ENCODE results near the gene SLC66A3. TPM values are rescaled to one million over a fixed set of nuclear protein-coding genes. Genes with fewer than 3 reads are reported as not detected.
A peak's percentile ranks its signal among the peaks of the same experiment; 100 is the strongest.

Gene SLC66A3
- total RNA-seq, 1 experiment from 2014 or later, result 13.3 TPM

DNA sequence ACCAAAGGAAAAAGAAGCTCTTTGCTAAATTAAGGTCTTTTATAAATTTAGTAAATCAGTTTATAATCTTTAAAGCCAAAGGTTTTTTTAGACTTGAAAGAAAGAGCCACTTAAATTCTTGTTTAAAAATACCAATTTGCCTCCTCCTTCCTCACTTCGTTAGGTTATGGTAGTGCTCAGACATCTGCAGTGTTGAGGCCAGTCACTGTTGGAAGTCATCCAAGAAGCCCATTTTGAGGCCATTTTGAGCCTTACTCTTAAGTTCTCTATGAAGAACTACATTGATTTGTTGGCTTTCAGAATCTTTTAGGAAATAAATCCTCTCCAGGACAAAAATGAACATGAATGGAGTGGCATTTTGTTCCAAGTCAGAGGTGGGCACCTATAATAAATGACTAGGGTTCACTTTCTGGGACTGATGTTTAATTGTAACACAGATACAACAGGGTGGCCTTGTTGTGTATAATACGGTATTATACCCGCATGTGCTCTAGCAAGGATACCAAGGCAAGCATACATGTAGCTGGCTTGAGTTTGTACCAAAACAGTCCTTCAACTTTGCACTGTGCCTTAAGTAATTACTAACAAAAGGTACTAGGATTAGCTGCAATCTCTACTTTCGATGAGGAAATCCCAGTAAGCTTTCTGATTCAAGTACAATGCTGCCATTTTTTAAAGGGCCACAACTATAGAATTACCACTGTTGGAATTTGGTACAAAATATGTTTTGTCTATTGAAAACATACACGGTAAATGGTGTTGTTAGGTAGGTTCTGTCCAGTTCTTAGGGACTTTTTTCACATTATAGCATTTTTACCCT lies 22.8 kb downstream of the SLC66A3 start:
- Histone ChIP-seq H3K79me2 (ENCODE audit: insufficient read depth, low read length) (no peaks in the 10 kb centered on the region), H2AK5ac (ENCODE audit: insufficient read length, low read length) (no peak overlapping the region), H4K91ac (ENCODE audit: insufficient read length, low read depth, low read length) (no peak overlapping the region), H3K27ac (ENCODE audit: insufficient read length, low read depth, low read length) (no peak overlapping the region), H2BK5ac (ENCODE audit: insufficient read length, low read length) (no peak overlapping the region), H3K9ac (ENCODE audit: extremely low read depth, insufficient read length, low read length) (no peak overlapping the region), H3K4me1 (ENCODE audit: insufficient read depth, low read length) (no peaks in the 10 kb centered on the region), H3K23ac (ENCODE audit: insufficient read length, low read depth, low read length) (no peak overlapping the region), H3K27me3 (ENCODE audit: insufficient read depth, low read length) (no peaks in the 10 kb centered on the region), H2AFZ (ENCODE audit: low read length) (no peak overlapping the region), H2BK15ac (ENCODE audit: low read depth, low read length) (no peak overlapping the region), H3K14ac (ENCODE audit: insufficient read depth, low read length) (no peak overlapping the region), H3K23me2 (ENCODE audit: insufficient read length, low read depth, low read length, poor library complexity, severe bottlenecking) (no peaks in the 10 kb centered on the region), H3K79me1 (ENCODE audit: insufficient read depth, low read depth, low read length, poor library complexity, severe bottlenecking) (no peaks in the 10 kb centered on the region), H4K5ac (ENCODE audit: insufficient read length, low read depth, low read length) (no peak overlapping the region), H3K18ac (ENCODE audit: insufficient read length, low read depth, low read length) (no peak overlapping the region), H2BK20ac (ENCODE audit: low read depth, low read length, poor library complexity, severe bottlenecking) (no peak overlapping the region), H2BK120ac (ENCODE audit: low read depth, low read length, poor library complexity, severe bottlenecking) (no peak overlapping the region), H3K56ac (ENCODE audit: insufficient read length, low read depth, low read length) (no peak overlapping the region), H3K4ac (ENCODE audit: low read depth, low read length) (no peak overlapping the region), H3T11ph (ENCODE audit: low read length) (no peak overlapping the region), H2BK12ac (ENCODE audit: insufficient read length, low read depth, low read length) (no peak overlapping the region), H3K4me2 (ENCODE audit: insufficient read depth, insufficient read length, low read length) (no peak overlapping the region), H4K8ac (replicated peaks; ENCODE audit: insufficient read length, low read depth, low read length) (no peak overlapping the region), H3K9me3 (ENCODE audit: control insufficient read depth, low read depth, low read length) (no peaks in the 10 kb centered on the region), H4K20me1 (ENCODE audit: control insufficient read depth, insufficient read depth, insufficient read length) (no peaks in the 10 kb centered on the region)
- H3K9me3 Mint-ChIP-seq, result no peaks in the 10 kb centered on the region
- H3K27me3 Mint-ChIP-seq (ENCODE audit: low read depth), result no peaks in the 10 kb centered on the region
- TF ChIP-seq, protein P1, sequence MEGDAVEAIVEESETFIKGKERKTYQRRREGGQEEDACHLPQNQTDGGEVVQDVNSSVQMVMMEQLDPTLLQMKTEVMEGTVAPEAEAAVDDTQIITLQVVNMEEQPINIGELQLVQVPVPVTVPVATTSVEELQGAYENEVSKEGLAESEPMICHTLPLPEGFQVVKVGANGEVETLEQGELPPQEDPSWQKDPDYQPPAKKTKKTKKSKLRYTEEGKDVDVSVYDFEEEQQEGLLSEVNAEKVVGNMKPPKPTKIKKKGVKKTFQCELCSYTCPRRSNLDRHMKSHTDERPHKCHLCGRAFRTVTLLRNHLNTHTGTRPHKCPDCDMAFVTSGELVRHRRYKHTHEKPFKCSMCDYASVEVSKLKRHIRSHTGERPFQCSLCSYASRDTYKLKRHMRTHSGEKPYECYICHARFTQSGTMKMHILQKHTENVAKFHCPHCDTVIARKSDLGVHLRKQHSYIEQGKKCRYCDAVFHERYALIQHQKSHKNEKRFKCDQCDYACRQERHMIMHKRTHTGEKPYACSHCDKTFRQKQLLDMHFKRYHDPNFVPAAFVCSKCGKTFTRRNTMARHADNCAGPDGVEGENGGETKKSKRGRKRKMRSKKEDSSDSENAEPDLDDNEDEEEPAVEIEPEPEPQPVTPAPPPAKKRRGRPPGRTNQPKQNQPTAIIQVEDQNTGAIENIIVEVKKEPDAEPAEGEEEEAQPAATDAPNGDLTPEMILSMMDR (conservative IDR thresholded peaks at IDR 0.05), result no peak
- H3K4me3 Mint-ChIP-seq, result no peak overlapping the region
- peaks cover 0 to 4% (median 3%) of the 10 kb centered on the region in 3 experiments; a peak in 4 of 7 replicates for H3K36me3 Mint-ChIP-seq (ENCODE audit: insufficient read depth in 1 of 3, low read depth in 3 of 3)
- peaks cover 4% of the 10 kb centered on the region in 2 experiments; a peak in 2 of 4 replicates for H3K4me1 Mint-ChIP-seq
- no peak for DNase-seq
- peak overlapping the region in 1 of 3 experiments; percentile 17; a peak in 1 of 7 replicates for H3K27ac Mint-ChIP-seq
- WGBS (ENCODE audit: extremely low coverage, insufficient read length, low lambda C conversion rate), result no CpG with 5 or more reads among the region's 5 CpGs
